Activated CD4-positive, alpha-beta T cell treated with anti-CD3 and anti-CD28 coated beads, Interleukin-2, amount 50 U/mL, for 48 hours (primary cell): Measurements from ENCODE around the gene ALG12.

Experiments used
- DNase-seq, 2 experiments: peaks; one replicate each; pipeline ENCODE4 v3.0.0-alpha.2; 2020

Gene ALG12

DNA sequence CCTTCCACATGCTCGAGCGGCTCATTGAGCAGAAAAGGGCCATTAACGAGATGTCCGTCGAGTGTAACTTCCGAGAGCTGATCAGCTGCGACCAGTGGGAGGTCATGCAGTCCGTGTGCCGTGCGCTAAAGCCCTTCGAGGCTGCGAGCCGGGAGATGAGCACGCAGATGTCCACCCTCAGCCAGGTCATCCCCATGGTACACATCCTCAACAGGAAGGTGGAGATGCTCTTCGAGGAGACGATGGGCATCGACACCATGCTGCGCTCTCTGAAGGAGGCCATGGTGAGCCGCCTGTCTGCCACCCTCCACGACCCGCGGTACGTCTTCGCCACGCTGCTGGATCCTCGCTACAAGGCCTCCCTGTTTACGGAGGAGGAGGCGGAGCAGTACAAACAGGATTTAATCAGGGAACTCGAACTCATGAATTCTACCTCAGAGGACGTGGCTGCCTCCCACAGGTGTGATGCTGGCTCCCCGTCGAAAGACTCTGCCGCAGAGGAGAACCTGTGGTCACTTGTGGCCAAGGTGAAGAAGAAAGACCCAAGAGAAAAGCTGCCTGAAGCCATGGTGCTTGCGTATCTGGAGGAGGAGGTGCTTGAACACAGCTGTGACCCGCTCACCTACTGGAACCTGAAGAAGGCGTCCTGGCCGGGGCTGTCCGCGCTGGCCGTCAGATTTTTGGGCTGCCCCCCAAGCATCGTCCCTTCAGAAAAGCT is 31.7 kb downstream of the ALG12 start:
- no peak for DNase-seq

DNA sequence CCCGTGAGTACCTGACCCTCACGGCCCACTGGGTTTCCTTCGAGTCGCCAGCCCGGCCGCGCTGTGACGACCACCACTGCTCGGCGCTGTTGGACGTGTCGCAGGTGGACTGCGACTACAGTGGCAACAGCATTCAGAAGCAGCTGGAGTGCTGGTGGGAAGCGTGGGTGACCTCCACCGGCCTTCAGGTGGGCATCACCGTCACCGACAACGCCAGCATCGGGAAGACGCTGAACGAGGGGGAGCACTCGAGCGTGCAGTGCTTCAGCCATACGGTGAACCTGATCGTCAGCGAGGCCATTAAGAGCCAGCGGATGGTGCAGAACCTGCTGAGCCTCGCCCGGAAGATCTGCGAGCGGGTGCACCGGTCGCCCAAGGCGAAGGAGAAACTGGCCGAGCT is 32.4 kb downstream of the ALG12 start:
- no peak for DNase-seq

GRCh38 chr22:49885281-49885680 is 33.0 kb downstream of the ALG12 start:
- no peak for DNase-seq

GRCh38 chr22:49884503-49885260 is 33.6 kb downstream of the ALG12 start:
- no peak for DNase-seq

DNA sequence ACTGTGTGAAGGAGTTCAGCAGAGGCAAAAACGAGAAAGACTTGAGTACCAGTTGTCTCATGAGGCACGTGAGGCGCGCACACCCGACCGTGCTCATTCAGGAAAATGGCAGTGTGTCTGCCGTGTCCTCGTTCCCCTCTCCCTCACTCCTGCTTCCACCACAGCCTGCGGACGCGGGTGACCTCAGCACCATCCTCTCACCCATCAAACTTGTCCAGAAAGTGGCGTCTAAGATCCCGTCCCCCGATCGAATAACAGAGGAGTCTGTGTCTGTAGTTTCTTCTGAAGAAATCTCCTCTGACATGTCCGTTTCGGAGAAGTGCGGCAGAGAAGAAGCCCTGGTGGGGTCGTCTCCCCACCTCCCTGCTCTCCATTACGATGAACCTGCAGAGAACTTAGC is 34.2 kb downstream of the ALG12 start:
- DNase-seq, result no peak

GRCh38 chr22:49883294-49883640 is 35.0 kb downstream of the ALG12 start:
- DNase-seq, result no peak

- DNase-seq, result no peak
These were observed 35.5 kb downstream of the ALG12 start for GRCh38 chr22:49882519-49883293.

- DNase-seq, result no peak
These were observed 36.4 kb downstream of the ALG12 start for GRCh38 chr22:49881856-49882255.

GRCh38 chr22:49880281-49880680 is 38.0 kb downstream of the ALG12 start:
- DNase-seq, result no peak

- DNase-seq, result no peak
These were observed 38.4 kb downstream of the ALG12 start for GRCh38 chr22:49879871-49880270.

DNA sequence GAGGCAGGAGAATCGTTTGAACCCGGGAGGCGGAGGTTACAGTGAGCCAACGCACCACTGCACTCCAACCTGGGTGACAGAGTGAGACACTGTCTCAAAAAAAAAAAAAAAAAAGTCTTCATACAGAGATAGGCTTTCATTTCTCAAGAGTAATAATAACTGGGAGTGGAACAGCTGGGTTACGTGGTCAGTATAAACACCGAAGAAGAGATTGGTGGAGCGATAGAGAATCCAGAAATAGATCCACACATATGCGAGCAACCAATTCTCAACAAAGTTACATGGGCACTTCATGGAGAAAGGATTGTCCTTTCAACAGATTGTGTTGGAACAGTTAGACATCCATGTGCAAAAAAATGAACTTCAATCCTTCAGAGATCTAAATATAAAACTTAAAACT is 40.0 kb downstream of the ALG12 start:
- DNase-seq, result no peak

DNA sequence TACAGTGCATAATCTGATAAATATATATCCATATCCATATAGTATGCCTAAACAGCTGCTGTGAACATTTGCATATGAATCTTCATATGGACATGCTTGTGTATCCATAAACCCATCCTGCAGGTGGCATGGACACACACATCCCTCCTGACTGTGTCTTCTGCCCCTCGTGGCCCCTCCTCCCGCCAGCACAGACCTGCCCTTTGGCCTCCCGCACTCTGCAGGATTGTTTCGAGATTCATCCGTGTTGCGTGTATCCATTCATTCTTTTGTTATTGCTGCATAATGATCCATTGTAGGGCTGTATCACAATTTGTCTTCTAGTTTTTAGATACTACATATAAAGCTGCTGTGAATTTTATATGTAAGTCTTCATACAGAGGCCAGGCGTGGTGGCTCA is 40.6 kb downstream of the ALG12 start:
- no peak for DNase-seq

DNA sequence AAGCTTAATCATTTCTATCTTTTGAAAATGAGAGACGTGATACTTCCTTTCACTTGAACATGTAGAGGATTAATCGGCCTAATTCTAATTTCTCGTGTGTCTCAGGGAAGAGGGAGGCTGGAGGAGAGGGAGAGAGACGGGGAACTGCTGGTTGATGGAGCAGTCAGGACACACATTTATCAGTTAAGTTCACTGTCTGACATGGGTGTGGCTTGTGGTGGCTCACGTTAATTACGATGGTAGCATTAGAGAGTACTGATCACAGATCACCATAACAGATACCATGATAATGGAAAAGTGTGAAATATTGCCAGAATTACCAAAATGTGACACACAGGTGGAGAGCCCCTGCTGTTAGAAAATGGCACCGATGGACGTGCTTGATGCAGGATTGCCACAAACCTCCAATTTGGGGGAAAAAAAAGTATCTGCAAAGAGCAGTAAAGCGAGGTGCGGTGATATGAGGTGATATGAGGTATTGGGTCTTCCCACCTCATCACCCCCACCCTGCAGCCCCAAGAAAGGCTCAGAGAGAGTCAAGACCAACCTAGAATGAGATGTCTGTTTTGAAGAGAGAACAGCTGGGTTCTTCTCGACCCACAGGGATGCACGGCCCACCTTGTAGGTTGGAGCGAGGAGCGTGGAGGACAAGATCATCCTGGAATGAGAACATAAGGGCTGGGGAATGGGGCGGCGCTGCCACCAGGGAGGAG is 44.9 kb downstream of the ALG12 start:
- DNase-seq, result no peak

DNA sequence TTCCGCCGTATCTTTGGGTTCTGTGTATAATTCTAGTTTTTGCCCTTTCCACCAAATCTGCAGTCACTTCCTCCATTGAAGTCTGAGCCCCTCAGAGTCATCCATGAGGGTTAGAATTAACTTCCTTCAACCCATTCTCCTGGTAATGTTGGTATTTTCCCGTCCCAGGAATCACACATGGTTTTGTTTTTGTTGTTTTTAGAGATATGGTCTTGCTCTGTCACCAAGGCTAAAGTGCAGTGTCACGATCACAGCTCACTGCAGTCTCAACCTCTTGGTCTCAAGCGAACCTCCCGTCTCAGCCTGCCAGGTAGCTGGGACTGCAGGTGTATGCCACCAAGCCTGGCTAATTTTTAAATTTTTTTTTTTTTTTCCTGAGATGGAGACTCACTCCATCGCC is 45.9 kb downstream of the ALG12 start:
- no peak for DNase-seq

GRCh38 chr22:49871482-49871881 is 46.8 kb downstream of the ALG12 start:
- DNase-seq, result no peak

GRCh38 chr22:49869845-49870712 is 48.2 kb downstream of the ALG12 start:
- no peak for DNase-seq

DNA sequence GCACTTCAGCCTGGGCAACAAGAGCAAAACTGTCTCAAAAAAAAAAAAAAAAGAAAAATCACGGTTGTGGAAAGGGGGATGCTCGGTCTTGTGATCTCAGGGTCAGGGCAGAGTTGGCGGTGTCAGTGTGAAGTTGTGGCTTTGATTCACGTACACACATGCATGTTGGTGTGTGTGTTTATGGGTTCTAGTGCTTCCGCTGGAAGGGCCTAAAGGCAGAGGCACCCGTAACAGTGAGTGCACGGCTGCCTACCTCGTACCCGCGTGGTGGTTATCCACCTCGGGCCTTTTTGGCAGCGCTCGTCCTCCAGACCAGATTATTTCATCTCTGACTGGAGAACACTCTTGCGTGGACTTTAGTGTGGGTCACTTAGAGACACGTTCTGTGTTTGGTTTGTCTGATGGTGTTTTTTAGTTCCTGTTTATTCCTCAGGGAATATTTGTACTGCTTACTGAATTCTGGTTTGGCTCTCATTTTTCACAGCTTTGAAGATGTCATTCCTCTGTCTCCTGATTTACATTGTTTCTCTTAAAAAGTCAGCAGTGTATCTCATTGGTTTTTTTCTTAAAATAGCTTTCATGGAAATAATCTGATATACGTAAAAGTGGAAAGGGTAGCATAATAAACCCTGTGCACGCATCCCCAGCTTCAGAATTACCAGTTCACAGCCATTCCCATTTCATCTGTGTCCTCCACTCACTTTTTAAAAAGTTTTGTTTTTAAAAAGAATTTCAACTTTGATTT is 49.0 kb downstream of the ALG12 start:
- no peak for DNase-seq

- DNase-seq, result no peak
These were observed 50.7 kb downstream of the ALG12 start for GRCh38 chr22:49867303-49868265.

GRCh38 chr22:49866646-49867045 is 51.6 kb downstream of the ALG12 start:
- DNase-seq, result no peak

GRCh38 chr22:49866134-49866533 is 52.1 kb downstream of the ALG12 start:
- no peak for DNase-seq
